SH-SY5Y (cell line): Measurements from ENCODE around the gene FAT1.

Source experiments
- GATA2 ChIP-seq: IDR thresholded peaks from 2 replicates; pipeline ENCODE4 v1.6.1; 2011; ENCODE audit warnings: mild to moderate bottlenecking, low read depth, low read length
- GATA3 ChIP-seq: IDR thresholded peaks from 2 replicates; pipeline ENCODE4 v1.6.1; 2011; ENCODE audit warnings: low read depth, mild to moderate bottlenecking, low read length, moderate library complexity

GRCh38 chr4:186537843-186538521 is 185.7 kb downstream of the FAT1 start:
- TF ChIP-seq GATA3: no peak
- no peak for TF ChIP-seq GATA2
